CD4-positive, CD25-positive, alpha-beta regulatory T cell (primary cell): ENCODE measurements around the gene YIPF4. TPM values are rescaled to one million over a fixed set of nuclear protein-coding genes. Genes with fewer than 3 reads are reported as not detected.

Source experiments
- polyA plus RNA-seq, 4 donors: library from polyadenylated mRNA; unstranded; fragments of 300-500 nt; fragmentation: Illumina TruSeq; gene quantifications; one replicate each; pipeline ENCODE4 v1.2.3, GENCODE V29; 2021
- total RNA-seq: library from RNA; stranded (reverse); gene quantifications from one replicate; pipeline ENCODE4 v1.2.3, GENCODE V29; 2022

Gene YIPF4
- total and polyA plus RNA-seq, 5 donors from 2014 or later: 14.0 to 29.2 (median 19.8) TPM

Other genes starting within 250 kb of the YIPF4 start
- 39.4 TPM for gene DPY30, start 238.1 kb upstream of the YIPF4 start, total RNA-seq
- gene DPY30, start 238.1 kb upstream of the YIPF4 start, polyA plus RNA-seq: 100 to 1,000 TPM; 202 to 240 (median 210) TPM
- gene SPAST, start 214.3 kb upstream of the YIPF4 start, total RNA-seq: 20.2 TPM
- 10 to 100 TPM; 14.2 to 18.6 (median 15.8) TPM for gene SPAST, start 214.3 kb upstream of the YIPF4 start, polyA plus RNA-seq
- gene SLC30A6, start 112.0 kb upstream of the YIPF4 start, total RNA-seq: 9.3 TPM
- 10 to 100 TPM; 15.5 to 17.8 (median 16.9) TPM for gene SLC30A6, start 112.0 kb upstream of the YIPF4 start, polyA plus RNA-seq
- not detected for gene NLRC4, start 13.0 kb upstream of the YIPF4 start, total RNA-seq
- under 1 TPM in 1 of 4 donors, not detected in 3; 0.16 TPM for gene NLRC4, start 13.0 kb upstream of the YIPF4 start, polyA plus RNA-seq
- 176 TPM for gene BIRC6, start 79.1 kb downstream of the YIPF4 start, total RNA-seq
- gene BIRC6, start 79.1 kb downstream of the YIPF4 start, polyA plus RNA-seq: 10 to 100 TPM; 18.9 to 29.1 (median 23.5) TPM